ENCODE measurements around the gene BCL7A. TPM values are rescaled to one million over a fixed set of nuclear protein-coding genes. Genes with fewer than 3 reads are reported as not detected.
A peak's percentile ranks its signal among the peaks of the same experiment; 100 is the strongest.

Gene BCL7A
- polyA plus RNA-seq, 2 of the 4 experiments (the other 2 are of a cell fraction): 9.2 to 9.4 TPM

GRCh38 chr12:122090759-122091515 lies 69.3 kb downstream of the BCL7A start:
- Histone ChIP-seq H3K27ac (peak overlapping the region; percentile 76), H3K4me2 (peak overlapping the region; percentile 62), H3K9me3 (no peaks in the 10 kb centered on the region), H3K4me1 (peaks cover 66% of the 10 kb centered on the region), H3K4me3 (no peak overlapping the region)
- ChIA-PET CTCF (interaction anchor here (1.0 to 4.7 kb wide), 9 partner anchors 10 to 447 kb away, joined by 3 to 39 read pairs (median 5); no protein-coding TSS in a partner anchor), POLR2A (interaction anchor here (0.7 to 1.4 kb wide), 5 partner anchors 11 to 22 kb away, joined by 3 to 14 read pairs (median 3); partner anchors contain the start of gene MLXIP)
- TF ChIP-seq EP300 (IDR thresholded peaks at IDR 0.05) (peak; percentile 84 to 87; a peak in 4 of 5 replicates), JUNB (IDR thresholded peaks at IDR 0.05) (peak; percentile 53; the same call in 1 of the 2 replicates), KDM1A (IDR thresholded peaks at IDR 0.05; ENCODE audit: low read depth) (no peak), HES2 (IDR thresholded peaks at IDR 0.05) (peak; percentile 58; the same call in 1 of the 2 replicates), GATA3 (IDR thresholded peaks at IDR 0.05; ENCODE audit: borderline replicate concordance) (peak; percentile 77), CTCF (IDR thresholded peaks at IDR 0.05) (no peak), ZNF302 (CRISPR knock-in tag; IDR thresholded peaks at IDR 0.05) (no peak), JUN (IDR thresholded peaks at IDR 0.05) (peak; percentile 40 to 70; a peak in 2 of 5 replicates), ESRRA (IDR thresholded peaks at IDR 0.05; ENCODE audit: borderline replicate concordance, low read length) (no peak), CHD4 (IDR thresholded peaks at IDR 0.05; ENCODE audit: borderline replicate concordance) (no peak), POLR2A (IDR thresholded peaks at IDR 0.05; ENCODE audit: low read length) (no peak), HMGXB4 (CRISPR knock-in tag; IDR thresholded peaks at IDR 0.05; ENCODE audit: borderline replicate concordance) (no peak), CEBPB (IDR thresholded peaks at IDR 0.05) (peak in 1 of 2 experiments; percentile 71; a peak in 2 of 4 replicates), RARB (CRISPR knock-in tag; IDR thresholded peaks at IDR 0.05) (no peak), BCL3 (IDR thresholded peaks at IDR 0.05) (peak; percentile 68; the same call in 2 of the 3 replicates), SMC3 (IDR thresholded peaks at IDR 0.05) (no peak), MYC (IDR thresholded peaks at IDR 0.05; ENCODE audit: borderline replicate concordance, low read length) (no peak), FOSL2 (IDR thresholded peaks at IDR 0.05) (no peak; the same call in 1 of the 2 replicates), FOSL2 (CRISPR knock-in tag; IDR thresholded peaks at IDR 0.05) (peak; percentile 21; the same call in 1 of the 2 replicates), NR3C1 (IDR thresholded peaks at IDR 0.05) (no peak), CBX2 (IDR thresholded peaks at IDR 0.05; ENCODE audit: borderline replicate concordance, low read depth) (no peak), HEYL (CRISPR knock-in tag; IDR thresholded peaks at IDR 0.05) (peak; percentile 42; the same call in 1 of the 2 replicates)
- 83% methylated on average over 7 of the region's 7 CpGs for WGBS (ENCODE audit: missing lambda C conversion rate)
- ATAC-seq (peak; percentile 76), FAIRE-seq (no peak), DNase-seq (ENCODE audit: low read depth in 1 of 2, low spot score in 1 of 2) (peak in 1 of 2 experiments; percentile 86)

Data from A549 (cell line).